NK-92 (cell line): ENCODE measurements around the gene PIGQ.

Experiments
- DNase-seq: peaks from one replicate; lab custom pipeline; 2025; ENCODE audit not compliant: unreplicated experiment; lab: John Stamatoyannopoulos, UW

The PIGQ gene

GRCh38 chr16:567373-568256 is 2.2 kb upstream of the PIGQ start:
- DNase-seq: no peak

DNA sequence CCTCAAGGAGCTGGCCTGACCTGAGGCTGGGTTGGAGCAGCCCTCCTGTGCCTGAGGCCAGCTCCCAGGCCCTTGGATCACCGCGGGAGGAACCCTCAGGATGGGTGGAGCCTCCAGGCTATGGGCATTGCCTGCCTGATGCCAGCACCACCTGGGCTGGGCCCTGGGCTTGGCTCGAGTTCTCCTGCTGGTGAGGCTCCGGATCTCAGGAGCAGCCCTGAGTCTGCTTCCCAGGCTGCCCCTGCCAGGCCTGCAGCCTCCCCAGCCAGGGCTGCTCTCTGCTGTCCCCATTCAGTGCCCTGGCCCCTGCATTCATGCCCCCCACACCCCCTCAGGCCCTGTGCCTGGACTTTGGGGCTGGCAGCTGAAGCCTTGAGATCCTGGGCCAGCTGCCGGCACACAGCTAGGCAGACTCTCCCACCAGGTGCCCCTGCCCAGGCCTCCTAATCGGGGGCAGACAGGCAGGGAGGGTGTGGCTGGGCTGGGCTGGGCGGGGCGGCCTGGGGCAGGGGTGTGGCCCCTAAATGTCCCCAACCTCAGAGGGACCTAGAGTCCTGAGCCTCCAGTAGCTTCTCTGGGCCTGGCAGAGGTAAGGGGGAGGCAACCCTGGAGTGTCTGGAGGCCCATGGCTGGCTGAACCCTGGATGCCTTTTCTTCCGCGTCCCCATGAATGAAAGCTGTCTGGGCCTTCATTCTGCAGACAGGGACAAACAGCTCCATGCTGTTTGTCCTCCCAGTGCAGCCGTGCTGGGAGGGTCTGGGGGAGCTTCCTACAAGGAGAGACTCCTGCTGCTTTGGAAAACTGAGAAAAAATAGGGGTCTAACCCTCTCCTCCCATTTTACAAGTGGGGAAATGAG is 1.1 kb upstream of the PIGQ start:
- DNase-seq: no peak

GRCh38 chr16:572865-573650 is 3.3 kb downstream of the PIGQ start:
- no peak for DNase-seq

DNA sequence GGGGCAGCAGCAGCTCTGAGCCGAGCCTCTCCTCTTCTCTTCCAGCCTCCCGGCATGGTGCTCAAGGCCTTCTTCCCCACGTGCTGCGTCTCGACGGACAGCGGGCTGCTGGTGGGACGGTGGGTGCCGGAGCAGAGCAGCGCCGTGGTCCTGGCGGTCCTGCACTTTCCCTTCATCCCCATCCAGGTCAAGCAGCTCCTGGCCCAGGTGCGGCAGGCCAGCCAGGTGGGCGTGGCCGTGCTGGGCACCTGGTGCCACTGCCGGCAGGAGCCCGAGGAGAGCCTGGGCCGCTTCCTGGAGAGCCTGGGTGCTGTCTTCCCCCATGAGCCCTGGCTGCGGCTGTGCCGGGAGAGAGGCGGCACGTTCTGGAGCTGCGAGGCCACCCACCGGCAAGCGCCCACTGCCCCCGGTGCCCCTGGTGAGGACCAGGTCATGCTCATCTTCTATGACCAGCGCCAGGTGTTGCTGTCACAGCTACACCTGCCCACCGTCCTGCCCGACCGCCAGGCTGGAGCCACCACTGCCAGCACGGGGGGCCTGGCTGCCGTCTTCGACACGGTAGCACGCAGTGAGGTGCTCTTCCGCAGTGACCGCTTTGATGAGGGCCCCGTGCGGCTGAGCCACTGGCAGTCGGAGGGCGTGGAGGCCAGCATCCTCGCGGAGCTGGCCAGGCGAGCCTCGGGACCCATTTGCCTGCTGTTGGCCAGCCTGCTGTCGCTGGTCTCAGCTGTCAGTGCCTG is 4.4 kb downstream of the PIGQ start:
- no peak for DNase-seq

- no peak for DNase-seq
Observed at GRCh38 chr16:575354-576196, 5.8 kb downstream of the PIGQ start.

- DNase-seq: no peak
Observed at GRCh38 chr16:576197-576822, 6.5 kb downstream of the PIGQ start.

- DNase-seq: no peak
Observed at GRCh38 chr16:576823-577201, 7.0 kb downstream of the PIGQ start.

DNA sequence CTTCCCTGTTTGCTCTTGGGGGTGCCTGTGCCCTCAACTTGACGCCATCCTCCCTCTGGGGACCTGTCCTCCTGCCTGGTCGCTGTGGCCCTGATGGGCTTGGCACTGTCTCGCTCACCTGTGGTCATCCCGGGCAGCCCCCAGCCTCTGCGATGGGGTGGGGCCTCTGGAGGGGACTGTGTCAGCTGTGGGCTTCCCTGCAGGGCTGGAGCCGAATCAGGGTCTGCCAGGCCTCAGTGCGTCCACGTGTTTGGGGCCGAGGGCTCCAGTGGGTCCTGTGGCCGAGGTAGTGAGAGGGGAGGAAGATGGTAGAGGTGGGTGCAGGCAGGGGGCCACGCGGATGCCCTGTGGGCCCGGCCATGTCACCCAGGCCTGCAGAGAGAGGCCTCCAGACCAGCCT is 8.0 kb downstream of the PIGQ start:
- DNase-seq: no peak

DNA sequence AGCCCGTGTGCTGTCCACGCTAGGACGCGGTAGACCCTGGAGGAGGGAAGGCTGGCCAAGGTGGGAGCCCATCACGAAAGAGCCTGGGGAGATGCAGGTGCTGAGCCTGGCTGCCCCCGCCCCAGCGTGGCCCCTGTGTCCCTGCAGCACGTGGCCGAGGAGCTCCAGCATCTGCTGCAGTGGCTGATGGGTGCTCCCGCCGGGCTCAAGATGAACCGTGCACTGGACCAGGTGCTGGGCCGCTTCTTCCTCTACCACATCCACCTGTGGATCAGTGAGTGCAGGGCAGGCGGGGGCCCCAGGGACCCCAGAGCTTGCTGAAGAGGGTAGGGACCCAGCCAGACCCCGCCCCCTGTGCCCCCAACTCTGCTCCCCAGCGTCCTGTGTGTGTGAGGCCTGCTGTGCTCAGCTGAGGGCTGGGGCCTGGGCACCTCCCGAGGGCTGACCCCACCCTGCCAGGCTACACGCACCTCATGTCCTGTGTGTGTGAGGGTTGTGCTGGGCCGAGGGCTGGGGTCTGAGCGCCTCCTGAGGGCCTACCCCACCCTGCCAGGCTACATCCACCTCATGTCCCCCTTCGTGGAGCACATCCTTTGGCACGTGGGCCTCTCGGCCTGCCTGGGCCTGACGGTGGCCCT is 8.6 kb downstream of the PIGQ start:
- DNase-seq: no peak

DNA sequence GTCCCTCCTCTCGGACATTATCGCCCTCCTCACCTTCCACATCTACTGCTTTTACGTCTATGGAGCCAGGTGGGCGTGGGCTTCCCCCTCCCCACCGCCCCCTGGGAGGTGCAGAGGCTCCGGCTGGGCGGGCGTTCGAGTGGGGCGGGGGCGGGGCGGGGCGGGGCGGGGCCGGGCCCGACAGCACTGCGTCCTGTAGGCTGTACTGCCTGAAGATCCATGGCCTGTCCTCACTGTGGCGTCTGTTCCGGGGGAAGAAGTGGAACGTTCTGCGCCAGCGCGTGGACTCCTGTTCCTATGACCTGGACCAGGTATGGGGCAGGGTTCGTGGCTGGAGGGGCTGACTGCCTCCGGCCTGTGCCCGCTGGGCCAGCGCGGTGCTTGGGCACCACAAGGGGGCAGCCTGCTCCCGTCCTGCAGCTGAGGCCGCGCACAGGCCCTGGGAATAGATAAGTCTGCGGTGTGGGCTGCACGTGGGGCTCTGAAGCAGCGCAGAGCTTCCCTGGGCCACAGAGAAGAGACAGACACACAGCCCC is 9.2 kb downstream of the PIGQ start:
- DNase-seq: no peak

- no peak for DNase-seq
Observed at GRCh38 chr16:580141-580945, 10.6 kb downstream of the PIGQ start.

DNA sequence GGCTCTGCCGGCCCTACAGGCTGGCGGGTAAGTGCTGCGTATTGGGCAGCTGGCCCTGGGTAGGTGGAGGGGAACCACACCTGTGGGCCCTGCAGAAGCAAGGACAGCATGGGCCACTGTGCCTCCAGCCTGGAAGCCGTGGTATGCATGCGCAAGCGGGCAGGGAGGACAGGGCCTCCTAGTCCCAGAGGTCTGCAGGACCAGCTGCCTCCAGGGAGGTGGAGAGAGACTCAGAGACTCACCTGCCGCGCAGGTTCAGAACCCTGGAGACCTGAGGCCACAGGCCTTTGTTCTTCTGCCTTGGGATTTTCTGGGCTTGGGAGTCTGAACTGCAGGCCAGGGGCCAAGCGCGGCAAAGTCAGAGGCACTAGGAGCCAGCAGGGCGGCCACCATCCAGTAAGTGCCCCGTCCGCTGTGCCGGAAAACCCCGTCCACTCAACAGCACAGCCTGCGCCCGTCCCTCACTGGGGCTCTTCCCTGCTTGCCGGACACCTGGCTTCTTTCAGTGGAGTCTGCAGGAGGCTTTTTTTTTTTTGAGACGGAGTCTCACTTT is 11.3 kb downstream of the PIGQ start:
- no peak for DNase-seq

DNA sequence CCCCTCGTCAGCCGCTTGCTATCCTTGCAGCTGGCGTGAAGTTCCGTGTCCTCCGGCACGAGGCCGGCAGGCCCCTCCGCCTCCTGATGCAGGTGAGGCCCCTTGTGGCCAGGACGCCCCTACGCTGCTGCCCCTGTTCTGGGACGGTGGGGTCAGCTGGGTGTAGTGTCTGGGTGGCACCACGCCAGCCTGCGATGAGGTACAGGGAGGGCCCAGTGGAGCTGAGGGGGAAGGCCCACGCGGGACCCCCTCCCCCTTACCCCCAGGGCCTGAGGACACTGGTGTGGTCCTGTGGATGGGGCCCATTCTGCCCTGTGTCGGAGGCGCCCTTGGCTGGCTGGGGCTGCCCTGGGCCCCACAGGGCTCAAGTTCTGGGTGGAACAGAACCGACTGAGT is 12.4 kb downstream of the PIGQ start:
- no peak for DNase-seq

DNA sequence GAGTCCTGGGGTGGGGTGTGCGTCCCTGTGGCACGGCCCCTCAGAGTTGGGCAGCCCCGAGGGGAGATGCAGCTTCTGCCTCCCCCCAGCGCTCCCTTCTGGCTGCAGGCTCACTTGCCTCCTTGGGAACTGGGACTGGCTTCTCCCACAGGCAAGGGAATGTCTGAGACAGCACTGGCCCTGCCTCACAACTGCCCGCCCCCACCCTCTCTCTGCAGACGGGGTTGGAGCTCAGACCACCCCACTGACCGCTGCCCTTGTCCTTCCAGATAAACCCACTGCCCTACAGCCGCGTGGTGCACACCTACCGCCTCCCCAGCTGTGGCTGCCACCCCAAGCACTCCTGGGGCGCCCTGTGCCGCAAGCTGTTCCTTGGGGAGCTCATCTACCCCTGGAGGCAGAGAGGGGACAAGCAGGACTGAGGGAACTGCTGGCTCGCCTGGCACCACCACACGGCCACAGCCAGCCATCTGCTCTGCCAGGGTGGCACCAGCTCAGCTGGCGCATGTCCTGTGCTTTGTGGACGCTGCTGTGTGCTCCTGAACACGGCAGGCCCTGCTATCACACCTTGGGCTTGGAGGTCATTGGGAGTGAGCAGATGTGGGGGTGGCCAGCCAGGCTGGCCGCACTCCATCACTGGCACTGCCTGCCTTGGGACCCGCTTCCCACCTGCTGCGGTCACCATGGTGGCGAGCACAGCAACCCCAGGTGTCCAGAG is 13.0 kb downstream of the PIGQ start:
- no peak for DNase-seq

GRCh38 chr16:583470-583814 is 13.7 kb downstream of the PIGQ start:
- DNase-seq: no peak

DNA sequence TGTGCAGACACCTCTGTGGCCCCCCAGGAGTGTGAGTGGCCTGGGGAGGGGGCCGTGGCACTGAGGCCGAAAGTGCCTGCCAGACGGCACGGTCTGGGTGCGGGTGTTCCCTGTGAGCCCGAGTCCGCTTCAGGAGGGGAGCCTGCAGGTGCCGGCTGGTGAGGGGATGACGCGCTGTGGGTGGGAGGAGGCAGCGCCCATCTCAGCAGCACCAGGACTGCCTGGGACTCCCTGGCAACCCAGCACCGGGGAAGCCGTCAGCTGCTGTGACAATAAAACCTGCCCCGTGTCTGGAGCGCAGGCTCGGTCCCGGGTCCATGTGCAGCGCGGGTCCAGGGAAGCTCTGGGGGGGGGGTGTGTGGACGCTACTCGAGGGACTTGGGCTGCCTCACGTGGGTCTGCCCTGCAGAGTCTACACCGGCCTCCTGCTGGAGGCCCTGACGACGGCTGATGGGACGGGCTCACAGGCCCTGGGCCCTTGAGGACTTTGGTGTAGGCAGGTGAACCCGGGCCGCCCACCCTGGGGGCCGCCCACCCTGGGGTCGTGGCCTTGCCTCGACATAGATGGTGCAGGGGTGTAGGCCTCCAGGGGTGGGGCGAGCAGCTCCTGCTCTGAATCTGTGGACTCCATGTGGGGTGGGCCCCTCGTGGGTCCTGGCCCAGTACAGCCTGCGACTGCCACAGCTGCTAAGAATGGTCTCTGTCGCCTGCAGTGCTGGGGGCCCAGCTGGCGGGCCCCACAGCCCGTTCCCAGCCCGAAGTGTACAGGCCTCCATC is 14.2 kb downstream of the PIGQ start:
- no peak for DNase-seq
